CD14-positive monocyte (primary cell): ENCODE measurements around the gene METTL24. TPM values are rescaled to one million over a fixed set of nuclear protein-coding genes. Genes with fewer than 3 reads are reported as not detected.

ENCODE experiments used
- DNase-seq, 3 donors: peaks; one replicate each; pipeline ENCODE4 v3.0.0-alpha.2; 2011 to 2022
- H2AFZ ChIP-seq: 2 replicates; pipeline ENCODE4 v1.6.0; 2012; ENCODE audit warnings: mild to moderate bottlenecking, low read depth, low read length, inconsistent platforms; ENCODE audit not compliant: insufficient read depth, poor library complexity, severe bottlenecking
- H3K27ac ChIP-seq, 2 donors: 1 replicate in 1 of 2; 2 replicates in 1 of 2; pipeline ENCODE4 v1.5.1; 2012 to 2013; ENCODE audit warnings: low read length in 2 of 2, control low read depth in 1 of 2, inconsistent platforms in 1 of 2, low read depth in 1 of 2, mild to moderate bottlenecking in 1 of 2
- H3K27me3 ChIP-seq, 2 donors: one replicate each; pipeline versions ENCODE4 v1.6.0 to v1.6.1; 2011 to 2013; ENCODE audit warnings: low read length in 2 of 2; ENCODE audit not compliant: control insufficient read depth in 2 of 2, insufficient read depth in 2 of 2
- H3K36me3 ChIP-seq, 2 donors: replicated peaks in 1 of 2; 1 replicate in 1 of 2; 2 replicates in 1 of 2; pipeline versions ENCODE4 v1.5.1 to v1.6.1; 2012 to 2013; ENCODE audit warnings: low read length in 2 of 2, control low read depth in 1 of 2, inconsistent platforms in 1 of 2, mild to moderate bottlenecking in 1 of 2; ENCODE audit not compliant: insufficient read depth in 2 of 2, control insufficient read depth in 1 of 2
- H3K4me1 ChIP-seq, 2 donors: 1 replicate in 1 of 2; 2 replicates in 1 of 2; pipeline versions ENCODE4 v1.5.1 to v1.6.1; 2012 to 2013; ENCODE audit warnings: low read length in 2 of 2, control low read depth in 1 of 2, inconsistent platforms in 1 of 2, mild to moderate bottlenecking in 1 of 2, moderate library complexity in 1 of 2; ENCODE audit not compliant: insufficient read depth in 2 of 2, control insufficient read depth in 1 of 2
- H3K4me2 ChIP-seq: replicated peaks from 2 replicates; pipeline ENCODE3; 2012; ENCODE audit warnings: low read length, moderate library complexity, mild to moderate bottlenecking; ENCODE audit not compliant: poor library complexity, severe bottlenecking; ENCODE audit errors: extremely low read depth
- H3K4me3 ChIP-seq, 3 experiments: fragments of 200-600 bp in 1 of 3; sonication (generic) in 1 of 3; replicated peaks in 1 of 3; 1 replicate in 2 of 3; 2 replicates in 1 of 3; pipeline ENCODE4 v1.5.1; 2011 to 2013; ENCODE audit warnings: low read length in 3 of 3, mild to moderate bottlenecking in 3 of 3, control low read depth in 2 of 3, low read depth in 2 of 3, inconsistent platforms in 1 of 3, moderate library complexity in 1 of 3
- H3K79me2 ChIP-seq: 2 replicates; pipeline ENCODE4 v1.6.0; 2012; ENCODE audit warnings: mild to moderate bottlenecking, control low read depth, inconsistent platforms, low read length, moderate library complexity; ENCODE audit not compliant: insufficient read depth
- H3K9ac ChIP-seq: 2 replicates; pipeline ENCODE4 v1.6.0; 2017; ENCODE audit warnings: low read length, mild to moderate bottlenecking; ENCODE audit not compliant: insufficient read depth, poor library complexity, severe bottlenecking
- H3K9me3 ChIP-seq, 2 donors: replicated peaks in 1 of 2; 1 replicate in 1 of 2; 2 replicates in 1 of 2; pipeline versions ENCODE4 v1.5.1 to v1.6.1; 2012 to 2013; ENCODE audit warnings: low read length in 2 of 2, control low read depth in 1 of 2; ENCODE audit not compliant: control insufficient read depth in 1 of 2, insufficient read depth in 1 of 2
- H4K20me1 ChIP-seq: 2 replicates; pipeline ENCODE4 v1.6.0; 2012; ENCODE audit warnings: mild to moderate bottlenecking, low read length, control low read depth, moderate library complexity; ENCODE audit not compliant: insufficient read depth
- H3K27ac Mint-ChIP-seq, 7 donors: one replicate each; pipeline ENCODE4 v1.8.0; 2020; ENCODE audit warnings: mild to moderate bottlenecking in 7 of 7, mixed read lengths in 7 of 7, moderate library complexity in 6 of 7, inconsistent platforms in 2 of 7
- H3K27me3 Mint-ChIP-seq, 3 donors: one replicate each; pipeline ENCODE4 v1.8.0; 2021 to 2022; ENCODE audit warnings: low read depth in 3 of 3, mild to moderate bottlenecking in 3 of 3, mixed read lengths in 3 of 3, moderate library complexity in 3 of 3, inconsistent platforms in 1 of 3
- H3K36me3 Mint-ChIP-seq, 2 donors: one replicate each; pipeline ENCODE4 v1.8.0; 2020; ENCODE audit warnings: mixed read lengths in 2 of 2, inconsistent platforms in 1 of 2, mild to moderate bottlenecking in 1 of 2
- H3K4me1 Mint-ChIP-seq: one replicate; pipeline ENCODE4 v1.8.0; 2020; ENCODE audit warnings: mild to moderate bottlenecking, mixed read lengths
- H3K4me3 Mint-ChIP-seq, 2 donors: one replicate each; pipeline ENCODE4 v1.8.0; 2020; ENCODE audit warnings: mild to moderate bottlenecking in 2 of 2, mixed read lengths in 2 of 2, moderate library complexity in 1 of 2
- H3K9me3 Mint-ChIP-seq, 7 donors: one replicate each; pipeline ENCODE4 v1.8.0; 2020 to 2022; ENCODE audit warnings: mixed read lengths in 7 of 7, mild to moderate bottlenecking in 6 of 7, moderate library complexity in 6 of 7, inconsistent platforms in 2 of 7
- CTCF ChIP-seq: fragments of 200-600 bp; IDR thresholded peaks from one replicate; pipeline ENCODE4 v1.8.0; 2022; ENCODE audit warnings: antibody characterized with exemption, mild to moderate bottlenecking
- WGBS: methylation state at CpG from one replicate; pipeline ENCODE4 v1.1.5; 2013; ENCODE audit warnings: missing lambda C conversion rate; ENCODE audit not compliant: insufficient coverage; 5-methylcytosine and 5-hydroxymethylcytosine counted together
- intact Hi-C, 2 donors: fragments of 100-400 bp; cut with micrococcal nuclease; formaldehyde crosslinking; loops; one replicate each; pipeline versions ENCODE4 v1.15.0 to v1.15.1; 2023
- polyA plus RNA-seq, 3 donors: library from polyadenylated mRNA; depleted of rRNA in 1 of 3; unstranded in 2 of 3; stranded (reverse) in 1 of 3; fragments of 300-500 nt in 2 of 3; fragments of >200 nt in 1 of 3; fragmentation: Illumina TruSeq in 2 of 3; gene quantifications; 1 replicate in 2 of 3; 2 replicates in 1 of 3; pipeline ENCODE4 v1.2.3, GENCODE V29; 2012 to 2021

The METTL24 gene
- polyA plus RNA-seq, 3 donors: not detected

GRCh38 chr6:110284855-110285254 is 73.3 kb downstream of the METTL24 start:
- Mint-ChIP-seq H3K27me3 (peaks cover 0 to 6% (median 2%) of the 10 kb centered on the region in 3 donors), H3K36me3 (no peaks in the 10 kb centered on the region), H3K4me3 (no peak overlapping the region), H3K27ac (no peak overlapping the region), H3K9me3 (peaks cover 0 to 6% (median 2%) of the 10 kb centered on the region in 7 donors), H3K4me1 (no peaks in the 10 kb centered on the region)
- TF ChIP-seq CTCF: no peak
- intact Hi-C loops: no loop called here
- Histone ChIP-seq H2AFZ (no peak overlapping the region), H3K36me3 (no peaks in the 10 kb centered on the region), H3K4me1 (no peaks in the 10 kb centered on the region), H4K20me1 (no peaks in the 10 kb centered on the region), H3K9me3 (peaks cover under 1 to 2% of the 10 kb centered on the region in 2 donors), H3K4me3 (no peak overlapping the region), H3K79me2 (no peaks in the 10 kb centered on the region), H3K27me3 (no peaks in the 10 kb centered on the region), H3K27ac (no peak overlapping the region), H3K4me2 (no peak overlapping the region), H3K9ac (no peak overlapping the region)
- DNase-seq: no peak

GRCh38 chr6:110283657-110284056 is 74.5 kb downstream of the METTL24 start:
- H3K4me3 Mint-ChIP-seq: no peak overlapping the region
- Histone ChIP-seq H2AFZ (no peak overlapping the region), H3K4me2 (no peak overlapping the region), H3K36me3 (no peaks in the 10 kb centered on the region), H3K9ac (no peak overlapping the region), H4K20me1 (no peaks in the 10 kb centered on the region), H3K4me1 (no peaks in the 10 kb centered on the region), H3K4me3 (no peak overlapping the region), H3K27ac (no peak overlapping the region), H3K79me2 (no peaks in the 10 kb centered on the region), H3K9me3 (peaks cover 4 to 8% of the 10 kb centered on the region in 2 donors), H3K27me3 (no peaks in the 10 kb centered on the region)
- H3K36me3 Mint-ChIP-seq: no peaks in the 10 kb centered on the region
- H3K9me3 Mint-ChIP-seq: peaks cover 2 to 8% (median 4%) of the 10 kb centered on the region in 7 donors
- no CpG with 5 or more reads among the region's 2 CpGs for WGBS
- H3K4me1 Mint-ChIP-seq: no peaks in the 10 kb centered on the region
- DNase-seq: no peak
- no peak overlapping the region for H3K27ac Mint-ChIP-seq
- H3K27me3 Mint-ChIP-seq: peaks cover 0 to 6% (median 2%) of the 10 kb centered on the region in 3 donors
- no peak for TF ChIP-seq CTCF
- intact Hi-C loops: no loop called here
